Spleen (tissue), 11 donors: Measurements from ENCODE around the gene PER1. TPM values are rescaled to one million over a fixed set of nuclear protein-coding genes. Genes with fewer than 3 reads are reported as not detected.

Experiments
- DNase-seq: peaks from one replicate; pipeline ENCODE4 v3.0.0-alpha.2; 2020
- H3K27ac ChIP-seq, 8 donors: fragments of 200-600 bp; sonication (generic) in 7 of 8; 1 replicate in 4 of 8; 2 replicates in 4 of 8; pipeline versions ENCODE4 v1.5.0 to v1.8.0; 2016 to 2021; ENCODE audit warnings: inconsistent platforms in 4 of 8, mild to moderate bottlenecking in 4 of 8, moderate library complexity in 1 of 8
- H3K27me3 ChIP-seq, 7 donors: fragments of 200-600 bp; sonication (generic) in 6 of 7; replicated peaks in 1 of 7; 1 replicate in 4 of 7; 2 replicates in 3 of 7; pipeline versions ENCODE4 v1.5.0 to v1.8.0; 2016 to 2021; ENCODE audit warnings: inconsistent platforms in 3 of 7, mild to moderate bottlenecking in 1 of 7
- H3K36me3 ChIP-seq, 6 donors: fragments of 200-600 bp; sonication (generic) in 5 of 6; 1 replicate in 4 of 6; 2 replicates in 2 of 6; pipeline versions ENCODE4 v1.5.0 to v1.8.0; 2016 to 2021; ENCODE audit warnings: inconsistent platforms in 2 of 6
- H3K4me1 ChIP-seq, 6 donors: fragments of 200-600 bp; sonication (generic) in 5 of 6; 1 replicate in 3 of 6; 2 replicates in 3 of 6; pipeline versions ENCODE4 v1.5.0 to v1.8.0; 2016 to 2021; ENCODE audit warnings: inconsistent platforms in 3 of 6
- H3K4me3 ChIP-seq, 8 donors: fragments of 200-600 bp; sonication (generic) in 7 of 8; 1 replicate in 4 of 8; 2 replicates in 4 of 8; pipeline versions ENCODE4 v1.5.0 to v1.8.0; 2016 to 2021; ENCODE audit warnings: inconsistent platforms in 4 of 8, mild to moderate bottlenecking in 4 of 8, moderate library complexity in 2 of 8
- H3K9me3 ChIP-seq, 8 donors: fragments of 200-600 bp; sonication (generic) in 7 of 8; 1 replicate in 4 of 8; 2 replicates in 4 of 8; pipeline versions ENCODE4 v1.5.0 to v1.8.0; 2016 to 2021; ENCODE audit warnings: inconsistent platforms in 4 of 8
- CTCF ChIP-seq, 11 experiments: fragments of 200-600 bp in 7 of 11; fragments of 450-650 bp in 4 of 11; sonication (generic) in 4 of 11; IDR thresholded peaks in 8 of 11; conservative IDR thresholded peaks in 3 of 11; 1 replicate in 7 of 11; 2 replicates in 4 of 11; pipeline versions ENCODE4 v1.4.0 to v1.8.0; 2016 to 2021; ENCODE audit warnings: antibody characterized with exemption in 11 of 11, inconsistent platforms in 4 of 11, mild to moderate bottlenecking in 1 of 11
- POLR2A ChIP-seq, 3 donors: fragments of 450-650 bp; IDR thresholded peaks; one replicate each; pipeline ENCODE4 v1.5.1; 2017; ENCODE audit warnings: antibody characterized with exemption in 3 of 3, mild to moderate bottlenecking in 1 of 3
- POLR2AphosphoS5 ChIP-seq, 3 donors: sonication (generic); formaldehyde crosslinking; IDR thresholded peaks; one replicate each; pipeline ENCODE4 v1.5.1; 2017; ENCODE audit warnings: antibody characterized with exemption in 3 of 3
- WGBS, 5 donors: extraction: QIAGEN DNeasy Blood & Tissue Kit in 3 of 5; methylation state at CpG; one replicate each; pipeline versions ENCODE4 v1.1.5 to v1.1.7; 2013 to 2018; 5-methylcytosine and 5-hydroxymethylcytosine counted together
- intact Hi-C: fragments of 100-400 bp; cut with DNase I; formaldehyde crosslinking; loops from one replicate; pipeline ENCODE4 v1.15.0; 2023; ENCODE audit warnings: low total_unique reads
- polyA plus RNA-seq, 3 donors: library from polyadenylated mRNA; stranded (reverse); fragments of 200-250 nt; gene quantifications; one replicate each; pipeline ENCODE4 v1.2.1, GENCODE V29; 2013
- total RNA-seq, 7 donors: library from RNA; depleted of rRNA in 3 of 7; stranded (reverse); fragments of >200 nt in 3 of 7; fragmentation: NEBNext Ultra II Directional in 4 of 7; extraction: Animal tissue kit (Norgen Biotek cat#: 25700) in 4 of 7; gene quantifications; one replicate each; pipeline versions ENCODE4 v1.1.0 to v1.2.1, GENCODE V29; 2016 to 2021
- donor health status: healthy with polysubstance abuse.
- donor health status: DM: no; HTN: no; CAD: no; lungs with moderate emphysema.
- donor health status: DM: no; HTN: no; CAD: no.
- donor health status: Bipolar disorder and iron deficiency.
- donor health status: healthy.
- donor health status: DM: no; HTN: no; CAD: no.
- donor health status: DM: yes; HTN: yes; CAD: no.

PER1 gene
- total and polyA plus RNA-seq, 10 donors = 12.6 to 213 (median 73.5) TPM

GRCh38 chr17:8162997-8163977 lies 11.1 kb upstream of the PER1 start:
- peaks cover 36 to 69% (median 60%) of the 10 kb centered on the region in 6 donors for H3K4me1 ChIP-seq
- TF ChIP-seq CTCF (IDR thresholded peaks at IDR 0.05 in 8 of 11, conservative IDR thresholded peaks at IDR 0.05 in 3 of 11) (no peak), POLR2AphosphoS5 (IDR thresholded peaks at IDR 0.05) (no peak), POLR2A (IDR thresholded peaks at IDR 0.05) (no peak)
- H3K9me3 ChIP-seq = no peaks in the 10 kb centered on the region
- DNase-seq = peak; percentile 87
- H3K27me3 ChIP-seq = no peaks in the 10 kb centered on the region
- H3K36me3 ChIP-seq = peaks cover 0 to 32% (median 23%) of the 10 kb centered on the region in 6 donors
- WGBS, 5 donors = 11 to 36% (median 19%) methylated on average over 21 to 55 of the region's 55 CpGs
- peak overlapping the region; percentile 7 to 96 (median 76) for H3K4me3 ChIP-seq
- intact Hi-C loops = no loop called here
- peak overlapping the region; percentile 98 to 100 (median 100) for H3K27ac ChIP-seq

- H3K4me1 ChIP-seq = peaks cover 36 to 78% (median 69%) of the 10 kb centered on the region in 6 donors
- DNase-seq = peak; percentile 96
- WGBS, 5 donors = 0 to 1% (median 1%) methylated on average over 48 to 75 of the region's 75 CpGs
Measured at GRCh38 chr17:8162233-8162996, 10.2 kb upstream of the PER1 start, which contains the start of gene VAMP2. Gene VAMP2 (minus strand): TSS chr17:8162948. CDS start chr17:8162879, 69 bp downstream.

More at GRCh38 chr17:8162233-8162996, 10.2 kb upstream of the PER1 start, which contains the start of gene VAMP2:
- peak within 1 kb of the TSS; percentile 72 to 96 (median 82) for H3K4me3 ChIP-seq
- H3K27me3 ChIP-seq = no peaks in the 10 kb centered on the region
- TF ChIP-seq CTCF (IDR thresholded peaks at IDR 0.05 in 8 of 11, conservative IDR thresholded peaks at IDR 0.05 in 3 of 11) (peak in 6 of 11 experiments; percentile 12 to 38 (median 24)), POLR2AphosphoS5 (IDR thresholded peaks at IDR 0.05) (peak; percentile 93 to 94 (median 93)), POLR2A (IDR thresholded peaks at IDR 0.05) (peak in 2 of 3 donors; percentile 59 to 70)
- intact Hi-C loops = no loop called here
- H3K36me3 ChIP-seq = peaks cover 0 to 38% (median 23%) of the 10 kb centered on the region in 6 donors
- H3K9me3 ChIP-seq = no peaks in the 10 kb centered on the region
- peak within 1 kb of the TSS; percentile 98 to 100 (median 100) for H3K27ac ChIP-seq
